GM12878 (cell line): ENCODE results near the gene THSD4. TPM values are rescaled to one million over a fixed set of nuclear protein-coding genes. Genes with fewer than 3 reads are reported as not detected.

Experiments
- ATAC-seq: fragments of 200-7000 bp; cut with Tn5 transposase; 3 replicates; pipeline ENCODE4 v1.9.1; 2020; ENCODE audit warnings: mild to moderate bottlenecking, moderate library complexity
- BruUV-seq: library from RNA; stranded (reverse); fragments of 400-500 nt; replicated peaks from 2 replicates; lab custom pipeline; 2021; lab: Mats Ljungman, UMichigan
- CTCF ChIA-PET: fragments of 300-600 bp; sonication (Branson Sonifier 250); formaldehyde crosslinking; extraction: SDS; loops from one replicate; lab custom pipeline; 2021; ENCODE audit warnings: inconsistent platforms; lab: Yijun Ruan, JAX
- POLR2A ChIA-PET: fragments of 350-600 bp; formaldehyde crosslinking; extraction: SDS; loops from one replicate; lab custom pipeline; 2021; ENCODE audit warnings: inconsistent platforms; lab: Charles Lee
- RAD21 ChIA-PET: fragments of 300-600 bp; sonication (Branson Sonifier 250); formaldehyde crosslinking; loops from one replicate; lab custom pipeline; 2023; ENCODE audit warnings: antibody characterized with exemption; ENCODE audit not compliant: unreplicated experiment; lab: Charles Lee
- SMC1A ChIA-PET: fragments of 300-600 bp; sonication (Branson Sonifier 250); formaldehyde crosslinking; loops from one replicate; lab custom pipeline; 2023; ENCODE audit not compliant: unreplicated experiment, uncharacterized antibody; lab: Charles Lee
- DNase-seq: peaks from one replicate; pipeline ENCODE4 v3.0.0-alpha.2; 2011; ENCODE audit warnings: low read depth, low spot score
- FAIRE-seq: peaks from 3 replicates; lab custom pipeline; 2011; peaks lifted over from hg19 to GRCh38; lab: Jason Lieb, UNC
- H2AFZ ChIP-seq: 2 replicates; pipeline ENCODE4 v1.6.0; 2011; ENCODE audit warnings: low read depth, low read length, control low read depth; ENCODE audit not compliant: control insufficient read depth
- H3K27ac ChIP-seq: 2 replicates; pipeline ENCODE4 v1.5.1; 2011; ENCODE audit warnings: control low read depth; ENCODE audit not compliant: control insufficient read depth, insufficient read depth
- H3K27me3 ChIP-seq, 2 experiments: replicated peaks in 1 of 2; 2 replicates each; pipeline versions ENCODE4 v1.6.0 to v1.6.1; 2011; ENCODE audit warnings: low read length in 1 of 2; ENCODE audit not compliant: control insufficient read depth in 2 of 2, insufficient read depth in 2 of 2
- H3K36me3 ChIP-seq, 2 experiments: 2 replicates each; pipeline ENCODE4 v1.5.1; 2011; ENCODE audit warnings: low read length in 1 of 2; ENCODE audit not compliant: control insufficient read depth in 2 of 2, insufficient read depth in 2 of 2
- H3K4me1 ChIP-seq: 2 replicates; pipeline ENCODE4 v1.6.1; 2011; ENCODE audit warnings: mild to moderate bottlenecking, low read length, moderate library complexity, mixed read lengths; ENCODE audit not compliant: control insufficient read depth, insufficient read depth
- H3K4me2 ChIP-seq: 2 replicates; pipeline ENCODE4 v1.6.0; 2011; ENCODE audit warnings: control low read depth; ENCODE audit not compliant: control insufficient read depth, insufficient read depth
- H3K4me3 ChIP-seq: fragments of 200-600 bp; sonication (generic); 2 replicates; pipeline ENCODE4 v1.5.1; 2016
- H3K79me2 ChIP-seq: 2 replicates; pipeline ENCODE4 v1.6.0; 2011; ENCODE audit warnings: low read length; ENCODE audit not compliant: control insufficient read depth, insufficient read depth
- H3K9ac ChIP-seq: 2 replicates; pipeline ENCODE4 v1.8.0; 2011; ENCODE audit warnings: low read length, control low read depth, mixed read lengths; ENCODE audit not compliant: control insufficient read depth, insufficient read depth
- H3K9me3 ChIP-seq: replicated peaks from 3 replicates; pipeline ENCODE4 v1.5.1; 2011; ENCODE audit warnings: mild to moderate bottlenecking, low read length; ENCODE audit not compliant: control insufficient read depth, insufficient read depth
- H4K20me1 ChIP-seq: 2 replicates; pipeline ENCODE4 v1.6.0; 2011; ENCODE audit not compliant: control insufficient read depth, insufficient read depth
- EZH2 ChIP-seq: IDR thresholded peaks from 2 replicates; pipeline ENCODE4 v1.6.1; 2012; ENCODE audit warnings: low read depth, mild to moderate bottlenecking, control low read depth, inconsistent platforms, low read length, borderline replicate concordance; ENCODE audit not compliant: control insufficient read depth
- SP1 ChIP-seq: IDR thresholded peaks from one replicate; pipeline ENCODE4 v1.6.1; 2011; ENCODE audit warnings: low read depth, low read length
- ZNF217 ChIP-seq: fragments of 450-650 bp; IDR thresholded peaks from 2 replicates; pipeline ENCODE4 v1.6.1; 2017; ENCODE audit warnings: antibody characterized with exemption, mild to moderate bottlenecking
- WGBS: methylation state at CpG from one replicate; pipeline ENCODE4 v1.1.6; 2016; ENCODE audit warnings: low lambda C conversion rate; ENCODE audit not compliant: insufficient replicate concordance, insufficient coverage; ENCODE audit errors: missing lambda C conversion rate; 5-methylcytosine and 5-hydroxymethylcytosine counted together
- in situ Hi-C: fragments of 300-500 bp; cut with MboI; formaldehyde crosslinking; loops from 9 replicates; pipeline ENCODE4 v1.14.3; 2018; ENCODE audit warnings: mixed read lengths
- intact Hi-C: fragments of 100-400 bp; cut with micrococcal nuclease; formaldehyde crosslinking; loops from one replicate; pipeline ENCODE4 v1.14.2; 2022; ENCODE audit not compliant: unreplicated experiment
- polyA plus RNA-seq, 11 experiments: library from polyadenylated mRNA; depleted of rRNA in 4 of 11; unstranded in 6 of 11; stranded (reverse) in 5 of 11; fragments of >200 nt; fragmentation: Nextera tagmentation in 4 of 11; fragmentation: Illumina TruSeq in 1 of 11; extraction: Ambion mirVana in 4 of 11; extraction: Trizol in 1 of 11; gene quantifications; 1 replicate in 1 of 11; 2 replicates in 10 of 11; pipeline versions ENCODE4 v1.2.1 to v1.2.3, GENCODE V29; 2011 to 2016; ENCODE audit warnings: inconsistent platforms in 2 of 11, missing spikeins in 2 of 11, low read depth in 1 of 11
- total RNA-seq, 4 experiments: library from RNA; depleted of rRNA in 3 of 4; stranded (reverse); fragments of >200 nt in 3 of 4; fragmentation: Illumina TruSeq in 1 of 4; extraction: Trizol in 1 of 4; gene quantifications; 2 replicates each; pipeline versions ENCODE4 v1.2.1 to v1.2.3, GENCODE V29; 2013 to 2021
- TF ChIP-seq, protein P1 (sequence below): IDR thresholded peaks from 2 replicates; pipeline ENCODE4 v1.6.1; 2012; ENCODE audit warnings: mild to moderate bottlenecking, low read depth, low read length
- TF ChIP-seq, protein P2 (sequence below): fragments of 150-350 bp; IDR thresholded peaks from 2 replicates; pipeline ENCODE4 v1.6.1; 2014; ENCODE audit warnings: mild to moderate bottlenecking, low read depth, low read length

The THSD4 gene
- total and polyA plus RNA-seq, 10 of the 15 experiments (the other 5 are each of a cell fraction or from before 2014, with no cell fraction given), result 0.04 to 0.13 (median 0.05) TPM; not detected in 7

- DNase-seq (no peak), FAIRE-seq (no peak), ATAC-seq (no peak)
- H2AFZ ChIP-seq, result no peak overlapping the region
- no peak overlapping the region for H3K27ac ChIP-seq
- ChIA-PET POLR2A (no interaction called here), RAD21 (no interaction called here), SMC1A (interaction anchor here (1.5 to 1.6 kb wide), 2 partner anchors 11 to 19 kb away, joined by 3 read pairs; no protein-coding TSS in a partner anchor), CTCF (interaction anchor here (0.6 to 1.5 kb wide), 5 partner anchors 9 to 294 kb away, joined by 3 to 6 read pairs (median 5); no protein-coding TSS in a partner anchor)
- no peak overlapping the region for H3K9ac ChIP-seq
- no peaks in the 10 kb centered on the region for H4K20me1 ChIP-seq
- H3K4me1 ChIP-seq, result no peaks in the 10 kb centered on the region
- no TSS peak for BruUV-seq
- H3K27me3 ChIP-seq, result no peaks in the 10 kb centered on the region; a peak in 1 of 4 replicates
- no peak overlapping the region for H3K4me2 ChIP-seq
- intact Hi-C loops (loop anchor here (2.0 kb wide), 1 partner anchor 351 kb away; no protein-coding TSS in a partner anchor), in situ Hi-C loops (loop anchor here (25.0 kb wide), 2 partner anchors 337 to 487 kb away; partner anchors contain the start of gene THSD4)
- H3K4me3 ChIP-seq, result no peak overlapping the region
- WGBS, result 0% methylated on average over 3 of the region's 3 CpGs
- no peaks in the 10 kb centered on the region for H3K79me2 ChIP-seq
- H3K36me3 ChIP-seq, result no peaks in the 10 kb centered on the region
- no peaks in the 10 kb centered on the region for H3K9me3 ChIP-seq
- TF ChIP-seq ZNF217 (no peak), SP1 (no peak), EZH2 (no peak)
- TF ChIP-seq, protein P1, sequence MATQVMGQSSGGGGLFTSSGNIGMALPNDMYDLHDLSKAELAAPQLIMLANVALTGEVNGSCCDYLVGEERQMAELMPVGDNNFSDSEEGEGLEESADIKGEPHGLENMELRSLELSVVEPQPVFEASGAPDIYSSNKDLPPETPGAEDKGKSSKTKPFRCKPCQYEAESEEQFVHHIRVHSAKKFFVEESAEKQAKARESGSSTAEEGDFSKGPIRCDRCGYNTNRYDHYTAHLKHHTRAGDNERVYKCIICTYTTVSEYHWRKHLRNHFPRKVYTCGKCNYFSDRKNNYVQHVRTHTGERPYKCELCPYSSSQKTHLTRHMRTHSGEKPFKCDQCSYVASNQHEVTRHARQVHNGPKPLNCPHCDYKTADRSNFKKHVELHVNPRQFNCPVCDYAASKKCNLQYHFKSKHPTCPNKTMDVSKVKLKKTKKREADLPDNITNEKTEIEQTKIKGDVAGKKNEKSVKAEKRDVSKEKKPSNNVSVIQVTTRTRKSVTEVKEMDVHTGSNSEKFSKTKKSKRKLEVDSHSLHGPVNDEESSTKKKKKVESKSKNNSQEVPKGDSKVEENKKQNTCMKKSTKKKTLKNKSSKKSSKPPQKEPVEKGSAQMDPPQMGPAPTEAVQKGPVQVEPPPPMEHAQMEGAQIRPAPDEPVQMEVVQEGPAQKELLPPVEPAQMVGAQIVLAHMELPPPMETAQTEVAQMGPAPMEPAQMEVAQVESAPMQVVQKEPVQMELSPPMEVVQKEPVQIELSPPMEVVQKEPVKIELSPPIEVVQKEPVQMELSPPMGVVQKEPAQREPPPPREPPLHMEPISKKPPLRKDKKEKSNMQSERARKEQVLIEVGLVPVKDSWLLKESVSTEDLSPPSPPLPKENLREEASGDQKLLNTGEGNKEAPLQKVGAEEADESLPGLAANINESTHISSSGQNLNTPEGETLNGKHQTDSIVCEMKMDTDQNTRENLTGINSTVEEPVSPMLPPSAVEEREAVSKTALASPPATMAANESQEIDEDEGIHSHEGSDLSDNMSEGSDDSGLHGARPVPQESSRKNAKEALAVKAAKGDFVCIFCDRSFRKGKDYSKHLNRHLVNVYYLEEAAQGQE, result no peak
- TF ChIP-seq, protein P2, sequence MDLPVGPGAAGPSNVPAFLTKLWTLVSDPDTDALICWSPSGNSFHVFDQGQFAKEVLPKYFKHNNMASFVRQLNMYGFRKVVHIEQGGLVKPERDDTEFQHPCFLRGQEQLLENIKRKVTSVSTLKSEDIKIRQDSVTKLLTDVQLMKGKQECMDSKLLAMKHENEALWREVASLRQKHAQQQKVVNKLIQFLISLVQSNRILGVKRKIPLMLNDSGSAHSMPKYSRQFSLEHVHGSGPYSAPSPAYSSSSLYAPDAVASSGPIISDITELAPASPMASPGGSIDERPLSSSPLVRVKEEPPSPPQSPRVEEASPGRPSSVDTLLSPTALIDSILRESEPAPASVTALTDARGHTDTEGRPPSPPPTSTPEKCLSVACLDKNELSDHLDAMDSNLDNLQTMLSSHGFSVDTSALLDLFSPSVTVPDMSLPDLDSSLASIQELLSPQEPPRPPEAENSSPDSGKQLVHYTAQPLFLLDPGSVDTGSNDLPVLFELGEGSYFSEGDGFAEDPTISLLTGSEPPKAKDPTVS, result no peak
These were observed 334.1 kb downstream of the THSD4 start for GRCh38 chr15:71449363-71449762.
